Measurements from ENCODE around the gene PREX1. TPM values are rescaled to one million over a fixed set of nuclear protein-coding genes. Genes with fewer than 3 reads are reported as not detected.

PREX1 gene
- total RNA-seq, 1 donor, result 14.1 TPM

DNA sequence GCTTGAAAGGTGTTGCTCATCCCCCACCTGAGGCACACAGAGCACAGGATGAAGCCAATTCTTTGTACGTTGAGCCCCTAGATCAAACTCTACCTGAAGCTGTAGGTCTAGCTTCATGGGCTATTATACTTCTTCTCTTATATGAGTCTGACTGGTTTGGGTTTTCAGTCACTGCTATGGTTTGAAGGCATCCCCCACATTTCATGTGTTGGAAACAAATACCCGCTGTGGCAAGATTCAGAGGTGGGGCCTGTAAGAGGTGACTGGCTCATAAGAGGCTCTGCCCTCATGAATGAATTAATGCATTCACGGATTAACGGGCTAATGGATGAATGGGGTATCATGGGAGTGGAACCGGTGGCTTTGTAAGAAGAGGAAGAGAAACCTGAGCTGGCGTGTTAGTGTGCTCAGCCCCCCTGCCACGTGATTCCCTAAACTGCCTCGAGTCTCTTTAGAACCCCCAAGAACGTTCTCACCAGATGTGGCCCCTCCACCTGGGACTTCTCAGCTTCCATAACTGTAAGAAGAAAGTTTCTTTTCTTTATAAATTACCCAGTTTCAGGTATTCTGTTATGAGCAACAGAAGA lies 39.2 kb downstream of the PREX1 start:
- H3K27ac ChIP-seq (ENCODE audit: low read depth, low read length), result no peak overlapping the region
- no peaks in the 10 kb centered on the region for H3K36me3 ChIP-seq (ENCODE audit: insufficient read depth, low read length)
- TF ChIP-seq, protein P1, sequence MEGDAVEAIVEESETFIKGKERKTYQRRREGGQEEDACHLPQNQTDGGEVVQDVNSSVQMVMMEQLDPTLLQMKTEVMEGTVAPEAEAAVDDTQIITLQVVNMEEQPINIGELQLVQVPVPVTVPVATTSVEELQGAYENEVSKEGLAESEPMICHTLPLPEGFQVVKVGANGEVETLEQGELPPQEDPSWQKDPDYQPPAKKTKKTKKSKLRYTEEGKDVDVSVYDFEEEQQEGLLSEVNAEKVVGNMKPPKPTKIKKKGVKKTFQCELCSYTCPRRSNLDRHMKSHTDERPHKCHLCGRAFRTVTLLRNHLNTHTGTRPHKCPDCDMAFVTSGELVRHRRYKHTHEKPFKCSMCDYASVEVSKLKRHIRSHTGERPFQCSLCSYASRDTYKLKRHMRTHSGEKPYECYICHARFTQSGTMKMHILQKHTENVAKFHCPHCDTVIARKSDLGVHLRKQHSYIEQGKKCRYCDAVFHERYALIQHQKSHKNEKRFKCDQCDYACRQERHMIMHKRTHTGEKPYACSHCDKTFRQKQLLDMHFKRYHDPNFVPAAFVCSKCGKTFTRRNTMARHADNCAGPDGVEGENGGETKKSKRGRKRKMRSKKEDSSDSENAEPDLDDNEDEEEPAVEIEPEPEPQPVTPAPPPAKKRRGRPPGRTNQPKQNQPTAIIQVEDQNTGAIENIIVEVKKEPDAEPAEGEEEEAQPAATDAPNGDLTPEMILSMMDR (IDR thresholded peaks at IDR 0.05; ENCODE audit: extremely low read depth, low read depth, low read length), result no peak
- H3K27me3 ChIP-seq (ENCODE audit: insufficient read depth, low read length), result peaks cover 4% of the 10 kb centered on the region
- H2AFZ ChIP-seq (ENCODE audit: low read length), result no peak overlapping the region
- H3K79me2 ChIP-seq (ENCODE audit: insufficient read depth, low read length), result peaks cover 6% of the 10 kb centered on the region
- no peaks in the 10 kb centered on the region for H3K9me3 ChIP-seq (ENCODE audit: low read depth, low read length)
- no peak overlapping the region for H3K4me3 ChIP-seq (ENCODE audit: insufficient read depth, low read length)
- peaks cover 6% of the 10 kb centered on the region for H4K20me1 ChIP-seq (ENCODE audit: insufficient read depth, low read length)
- no peak for DNase-seq (ENCODE audit: insufficient read length, low spot score, missing footprints)
- H3K4me2 ChIP-seq (ENCODE audit: insufficient read depth, low read length), result peak overlapping the region; percentile 63
- peaks cover 35% of the 10 kb centered on the region for H3K4me1 ChIP-seq (ENCODE audit: insufficient read depth, low read length)

DNA sequence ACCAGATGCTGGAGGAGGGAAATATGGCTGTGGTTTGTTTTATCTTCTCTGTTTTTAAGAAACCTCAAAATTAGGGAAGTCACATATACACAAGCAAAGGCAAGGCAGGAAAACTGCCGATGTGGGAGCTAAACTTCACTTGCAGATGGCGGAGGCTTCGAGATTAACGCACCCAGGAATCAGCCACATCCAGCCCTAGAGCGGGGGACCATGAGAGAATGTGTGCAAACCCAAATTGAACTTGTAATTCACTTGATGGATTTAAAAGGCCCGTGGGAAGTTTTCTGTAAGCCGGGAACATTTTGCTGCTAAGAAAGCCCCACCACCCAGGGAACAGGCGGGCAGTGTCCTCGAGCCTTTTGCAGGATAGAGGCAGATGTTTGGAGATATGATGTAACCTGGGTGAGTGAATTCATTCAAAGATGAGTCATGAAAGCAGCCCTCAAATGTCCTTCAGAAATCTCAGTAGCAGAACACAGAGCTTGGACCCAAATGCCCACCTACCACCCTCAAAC lies 39.9 kb downstream of the PREX1 start:
- Histone ChIP-seq H3K79me2 (ENCODE audit: insufficient read depth, low read length) (peaks cover 6% of the 10 kb centered on the region), H3K9me3 (ENCODE audit: low read depth, low read length) (no peaks in the 10 kb centered on the region), H4K20me1 (ENCODE audit: insufficient read depth, low read length) (peaks cover 7% of the 10 kb centered on the region), H3K4me3 (ENCODE audit: insufficient read depth, low read length) (peak overlapping the region; percentile 46), H3K27me3 (ENCODE audit: insufficient read depth, low read length) (peaks cover 4% of the 10 kb centered on the region), H2AFZ (ENCODE audit: low read length) (peak overlapping the region; percentile 49), H3K36me3 (ENCODE audit: insufficient read depth, low read length) (no peaks in the 10 kb centered on the region), H3K27ac (ENCODE audit: low read depth, low read length) (no peak overlapping the region), H3K4me1 (ENCODE audit: insufficient read depth, low read length) (peaks cover 35% of the 10 kb centered on the region), H3K4me2 (ENCODE audit: insufficient read depth, low read length) (peak overlapping the region; percentile 63)
- TF ChIP-seq, protein P1 (IDR thresholded peaks at IDR 0.05; ENCODE audit: extremely low read depth, low read depth, low read length), result no peak
- DNase-seq (ENCODE audit: insufficient read length, low spot score, missing footprints), result peak; percentile 93

DNA sequence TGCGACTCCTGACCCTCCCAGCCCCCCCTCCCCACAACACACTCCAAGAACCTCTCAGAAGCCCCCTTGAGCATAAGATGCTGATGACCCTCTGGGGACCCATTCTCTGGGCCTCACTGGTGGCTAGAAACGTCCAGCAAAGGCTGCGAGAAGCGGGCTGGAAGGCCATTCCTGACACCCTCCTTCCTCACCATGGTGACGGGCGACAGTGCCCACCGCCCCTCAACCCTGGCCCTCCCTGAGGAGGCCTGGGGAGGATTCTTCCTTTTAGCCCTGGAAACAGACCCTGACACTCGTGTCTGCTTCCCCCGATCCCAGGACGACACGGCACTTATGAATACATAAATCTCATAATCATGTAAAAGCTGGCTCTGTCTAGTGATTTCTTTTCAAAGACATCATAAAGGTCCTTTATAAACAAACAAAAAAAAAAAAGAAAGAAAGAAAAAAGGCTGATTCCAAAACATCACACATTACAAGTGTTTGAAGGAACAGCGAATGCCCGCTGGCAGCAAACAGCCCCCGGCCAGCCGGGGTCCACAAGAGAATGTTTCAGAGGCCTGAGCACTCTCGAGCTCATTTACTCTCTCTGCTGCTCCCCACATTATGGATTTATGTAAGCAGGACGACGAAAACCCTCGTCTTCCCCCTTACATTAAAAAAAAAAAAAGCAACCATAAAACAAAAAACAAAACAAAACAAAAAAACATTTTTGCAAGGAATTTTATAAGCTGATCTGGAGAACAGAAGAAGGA lies 40.7 kb downstream of the PREX1 start:
- peaks cover 7% of the 10 kb centered on the region for H4K20me1 ChIP-seq (ENCODE audit: insufficient read depth, low read length)
- H3K4me1 ChIP-seq (ENCODE audit: insufficient read depth, low read length), result peaks cover 35% of the 10 kb centered on the region
- H3K9me3 ChIP-seq (ENCODE audit: low read depth, low read length), result no peaks in the 10 kb centered on the region
- no peak overlapping the region for H2AFZ ChIP-seq (ENCODE audit: low read length)
- no peak overlapping the region for H3K4me3 ChIP-seq (ENCODE audit: insufficient read depth, low read length)
- no peak overlapping the region for H3K27ac ChIP-seq (ENCODE audit: low read depth, low read length)
- peaks cover 6% of the 10 kb centered on the region for H3K79me2 ChIP-seq (ENCODE audit: insufficient read depth, low read length)
- no peak for DNase-seq (ENCODE audit: insufficient read length, low spot score, missing footprints)
- TF ChIP-seq, protein P1 (IDR thresholded peaks at IDR 0.05; ENCODE audit: extremely low read depth, low read depth, low read length), result no peak
- H3K27me3 ChIP-seq (ENCODE audit: insufficient read depth, low read length), result peaks cover 4% of the 10 kb centered on the region
- H3K36me3 ChIP-seq (ENCODE audit: insufficient read depth, low read length), result no peaks in the 10 kb centered on the region
- no peak overlapping the region for H3K4me2 ChIP-seq (ENCODE audit: insufficient read depth, low read length)

DNA sequence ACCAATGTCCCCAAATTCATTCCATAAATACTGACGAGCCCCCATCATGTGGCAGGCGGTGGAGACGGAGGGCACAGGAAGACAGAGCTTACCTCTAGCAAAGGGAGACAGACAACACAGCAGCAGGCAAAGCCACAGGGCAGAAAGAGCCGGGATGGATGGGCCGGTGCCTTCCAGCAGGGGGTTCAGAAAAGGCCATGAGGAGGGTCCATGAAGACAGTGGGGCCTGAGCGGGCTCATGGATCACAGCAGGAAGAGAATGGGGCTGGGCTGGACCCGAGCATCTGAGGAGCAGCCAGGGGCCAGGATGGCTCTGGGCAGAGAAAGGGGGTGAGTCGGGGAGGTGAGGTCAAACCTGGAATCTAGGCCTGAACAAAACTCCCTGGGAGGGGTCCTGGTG lies 42.0 kb downstream of the PREX1 start:
- peaks cover 5% of the 10 kb centered on the region for H3K79me2 ChIP-seq (ENCODE audit: insufficient read depth, low read length)
- no peak overlapping the region for H3K4me2 ChIP-seq (ENCODE audit: insufficient read depth, low read length)

More for the DNA sequence above, 42.0 kb downstream of the PREX1 start:
- Histone ChIP-seq H3K4me3 (ENCODE audit: insufficient read depth, low read length) (no peak overlapping the region), H3K9me3 (ENCODE audit: low read depth, low read length) (no peaks in the 10 kb centered on the region), H3K4me1 (ENCODE audit: insufficient read depth, low read length) (peaks cover 23% of the 10 kb centered on the region), H3K27ac (ENCODE audit: low read depth, low read length) (no peak overlapping the region), H3K27me3 (ENCODE audit: insufficient read depth, low read length) (peaks cover 4% of the 10 kb centered on the region), H4K20me1 (ENCODE audit: insufficient read depth, low read length) (peaks cover 7% of the 10 kb centered on the region), H3K36me3 (ENCODE audit: insufficient read depth, low read length) (no peaks in the 10 kb centered on the region), H2AFZ (ENCODE audit: low read length) (no peak overlapping the region)
- TF ChIP-seq, protein P1 (IDR thresholded peaks at IDR 0.05; ENCODE audit: extremely low read depth, low read depth, low read length), result no peak
- DNase-seq (ENCODE audit: insufficient read length, low spot score, missing footprints), result no peak

Data from osteoblast (primary cell).